GM23248 (cell line): ENCODE results near the gene ELF1.

Experiments
- EZH2 ChIP-seq: fragments of 200-600 bp; sonication (generic); IDR thresholded peaks from 2 replicates; pipeline ENCODE4 v1.6.1; 2018; ENCODE audit warnings: antibody characterized with exemption, mild to moderate bottlenecking; ENCODE audit not compliant: insufficient read depth, poor library complexity, severe bottlenecking
- EZH2phosphoT487 ChIP-seq: fragments of 200-600 bp; sonication (generic); IDR thresholded peaks from 2 replicates; pipeline ENCODE4 v1.6.1; 2018; ENCODE audit warnings: antibody characterized with exemption, moderate library complexity, mild to moderate bottlenecking, low read depth; ENCODE audit not compliant: insufficient read depth

DNA sequence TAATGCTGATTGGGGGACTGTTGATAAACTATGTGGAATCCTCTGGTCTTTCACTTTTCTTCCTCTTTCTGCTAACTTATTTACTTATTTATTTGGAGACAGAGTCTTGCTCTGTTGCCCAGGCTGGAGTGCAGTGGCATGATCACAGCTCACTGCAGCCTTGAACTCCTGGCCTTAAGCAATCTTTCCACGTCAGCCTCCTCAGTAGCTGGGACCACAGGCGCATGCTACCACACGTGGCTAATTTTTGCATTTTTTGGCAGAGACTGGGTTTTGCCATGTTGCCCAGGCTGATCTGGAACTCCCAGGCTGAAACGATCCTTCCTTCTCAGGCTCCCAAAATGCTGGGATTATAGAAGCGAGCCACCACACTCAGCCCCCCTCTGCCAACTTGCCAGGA lies 77.5 kb downstream of the ELF1 start:
- TF ChIP-seq EZH2 = no peak
- no peak for TF ChIP-seq EZH2phosphoT487
